ENCODE results near the gene PRKCB.
"Not testable (repeated sequence)": the region's sequence is repeated elsewhere in the genome, so short reads cannot be mapped to it uniquely, and the experiment has no call there.

Gene PRKCB

DNA sequence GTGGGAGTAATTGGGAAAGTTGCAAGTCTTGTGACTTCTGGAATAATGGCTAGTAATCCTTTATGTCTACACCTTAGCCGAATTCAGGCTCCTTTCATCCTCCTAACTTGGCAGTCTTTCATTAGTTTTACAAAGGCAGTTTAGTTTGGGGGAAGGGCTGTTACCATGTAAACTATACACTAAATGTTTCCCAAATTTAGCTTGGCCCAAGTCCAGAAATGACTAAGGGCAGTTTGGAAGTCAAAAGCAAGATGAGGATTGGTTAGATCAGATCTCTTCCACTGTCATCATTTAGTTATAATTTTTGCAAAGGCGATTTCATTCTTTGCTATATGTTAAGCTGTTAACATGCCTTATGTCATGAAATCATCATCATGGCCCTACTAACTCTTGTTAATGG, 304.9 kb downstream of the PRKCB start:
- DNase-seq, result no peak

GRCh38 chr16:24141466-24141865, 305.7 kb downstream of the PRKCB start:
- DNase-seq, result no peak

GRCh38 chr16:24141917-24142316, 306.1 kb downstream of the PRKCB start:
- no peak for DNase-seq

- no peak for DNase-seq
These were observed 310.1 kb downstream of the PRKCB start for GRCh38 chr16:24145927-24146326.

GRCh38 chr16:24146518-24146917, 310.7 kb downstream of the PRKCB start:
- DNase-seq, result no peak

- no peak for DNase-seq
These were observed 313.3 kb downstream of the PRKCB start for GRCh38 chr16:24149102-24149501.

DNA sequence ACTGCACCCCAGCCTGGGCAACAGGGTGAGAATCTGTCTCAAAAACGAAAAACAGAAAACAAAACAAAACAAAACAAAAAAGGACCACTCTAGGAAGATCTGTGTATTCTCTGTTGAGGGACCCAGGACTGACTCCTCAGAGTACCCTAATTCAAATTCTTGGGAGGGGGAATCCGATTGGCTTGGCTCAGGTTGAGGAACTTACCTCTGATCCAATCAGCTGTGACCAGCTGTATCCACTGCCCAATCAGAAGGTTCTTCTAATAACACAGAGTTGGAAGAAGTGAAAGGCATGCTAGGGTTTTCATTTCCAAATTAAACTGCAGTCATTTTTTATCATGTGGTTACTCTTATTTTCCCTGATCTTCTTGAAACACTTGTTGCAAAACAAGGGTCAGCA, 314.5 kb downstream of the PRKCB start:
- DNase-seq, result no peak

- DNase-seq, result no peak
These were observed 315.7 kb downstream of the PRKCB start for GRCh38 chr16:24151482-24151939.

- DNase-seq, result not testable (repeated sequence)
These were observed 316.3 kb downstream of the PRKCB start for GRCh38 chr16:24152048-24152447.

GRCh38 chr16:24152826-24153225, 317.0 kb downstream of the PRKCB start:
- DNase-seq, result no peak

DNA sequence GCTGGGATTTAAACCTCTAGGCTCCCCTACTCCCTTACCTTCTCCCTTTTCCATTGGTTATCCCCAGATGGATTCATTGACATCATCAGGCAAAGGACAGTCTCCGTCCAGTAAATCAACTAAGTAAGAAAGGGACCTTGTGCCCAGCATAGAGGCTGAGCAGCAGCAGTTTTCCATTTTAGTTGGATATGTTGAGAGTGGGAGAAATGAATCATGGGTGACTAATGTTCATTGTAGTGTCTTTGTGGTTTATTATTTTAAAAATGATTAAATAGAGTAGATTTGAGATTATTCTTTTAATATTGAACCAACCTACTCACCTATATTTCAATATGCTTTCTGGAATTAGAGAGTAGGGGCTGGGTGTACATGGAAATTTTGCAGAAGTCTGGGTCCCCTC, 321.0 kb downstream of the PRKCB start:
- DNase-seq, result no peak

- no peak for DNase-seq
These were observed 328.2 kb downstream of the PRKCB start for GRCh38 chr16:24163935-24164334.

DNA sequence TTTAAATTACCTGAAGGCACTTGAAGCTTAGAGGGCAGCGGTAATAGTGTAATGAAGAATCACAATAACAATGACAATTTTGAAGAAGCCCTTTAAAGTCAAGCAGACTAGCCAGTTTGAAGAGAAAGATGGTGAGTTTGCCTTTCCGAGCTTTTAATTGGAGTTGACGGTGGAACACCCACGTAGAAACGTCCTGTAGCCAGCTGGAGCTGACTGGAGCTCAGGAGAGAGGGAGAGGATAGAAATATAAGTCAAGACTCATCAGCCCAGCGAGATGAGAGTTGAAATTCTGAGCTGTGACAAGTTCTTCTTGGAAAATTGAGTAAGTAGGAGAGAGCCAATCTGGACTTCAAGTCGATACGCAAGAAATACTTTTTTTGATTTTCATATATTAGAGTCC, 328.6 kb downstream of the PRKCB start:
- DNase-seq, result no peak

GRCh38 chr16:24165273-24165672, 329.5 kb downstream of the PRKCB start:
- no peak for DNase-seq

GRCh38 chr16:24166661-24167528, 331.1 kb downstream of the PRKCB start:
- no peak for DNase-seq

- DNase-seq, result no peak
These were observed 333.1 kb downstream of the PRKCB start for GRCh38 chr16:24168856-24169255.

DNA sequence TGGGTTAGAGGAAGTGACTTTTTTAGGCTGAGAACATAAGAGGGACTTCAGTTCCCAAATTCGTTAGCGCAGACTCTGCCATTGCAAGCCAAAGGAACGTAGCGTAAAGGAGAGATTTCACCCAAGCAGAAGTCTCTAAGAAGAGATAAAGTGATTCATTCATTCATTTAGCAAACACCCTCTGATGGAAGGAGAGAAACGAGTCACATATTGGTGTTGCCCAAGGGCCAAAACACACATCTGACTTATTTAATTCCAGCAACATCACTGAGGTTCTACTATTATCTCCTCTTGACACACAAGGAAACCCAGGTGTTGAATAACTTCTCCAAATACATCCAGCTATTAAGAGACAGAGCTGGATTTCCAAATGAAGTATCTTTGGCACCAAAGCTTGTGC, 334.6 kb downstream of the PRKCB start:
- DNase-seq, result no peak

DNA sequence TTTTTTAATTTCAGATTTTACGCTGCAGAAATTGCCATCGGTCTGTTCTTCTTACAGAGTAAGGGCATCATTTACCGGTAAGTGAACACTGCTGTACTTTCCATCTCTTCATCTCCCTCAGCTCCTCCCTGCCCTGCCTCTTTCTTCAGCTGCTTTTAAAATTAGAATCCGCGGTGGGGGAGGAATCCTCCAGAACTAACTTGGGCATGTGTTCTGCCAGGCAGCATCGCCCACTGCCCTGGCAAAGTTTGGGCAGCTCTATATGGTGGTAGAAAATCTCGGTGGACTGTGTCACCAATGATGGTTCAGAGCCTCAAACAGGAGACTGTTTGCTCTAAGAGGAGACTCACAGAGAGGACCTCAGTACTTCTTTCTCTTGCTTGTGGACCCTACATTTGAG, 338.7 kb downstream of the PRKCB start:
- no peak for DNase-seq

DNA sequence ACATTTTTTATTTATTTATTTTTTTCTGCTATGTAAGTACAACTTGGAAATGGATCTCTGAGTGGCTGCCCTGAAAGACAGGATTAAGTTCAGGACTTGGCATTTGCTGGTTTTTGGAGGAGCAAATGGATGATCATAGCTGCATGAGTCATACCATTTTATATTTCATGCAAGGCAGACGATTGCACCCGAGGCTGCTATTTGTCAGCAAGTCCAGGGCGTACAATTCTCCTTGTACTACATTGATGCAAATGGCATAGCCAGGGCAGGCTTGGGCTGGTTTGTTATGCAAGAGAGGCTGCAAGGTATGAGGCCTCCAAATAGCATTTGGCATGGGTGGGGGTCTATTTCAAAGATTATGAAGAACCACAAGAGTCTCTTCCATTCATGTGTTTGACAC, 339.2 kb downstream of the PRKCB start:
- no peak for DNase-seq

DNA sequence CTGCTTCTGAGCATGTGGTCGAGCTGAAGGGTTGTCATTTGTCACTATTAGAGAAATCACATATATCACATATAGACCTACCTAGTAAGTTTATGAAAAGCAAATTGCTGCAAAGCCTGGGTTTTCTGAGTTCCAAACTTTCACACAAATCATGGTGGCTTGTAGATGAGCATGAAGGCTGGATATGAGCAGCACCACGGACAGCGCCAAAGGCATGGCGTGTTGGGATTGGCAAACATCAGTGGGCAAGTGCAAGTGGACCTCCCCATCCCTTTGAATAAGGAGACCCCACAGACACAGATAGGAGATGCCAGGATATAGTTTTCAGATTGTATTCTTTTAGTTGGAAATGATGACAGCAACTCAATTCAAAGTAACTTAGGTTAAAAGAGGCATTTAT, 342.7 kb downstream of the PRKCB start:
- DNase-seq, result no peak

GRCh38 chr16:24180451-24180850, 344.7 kb downstream of the PRKCB start:
- no peak for DNase-seq

GRCh38 chr16:24188021-24188542, 352.3 kb downstream of the PRKCB start:
- no peak for DNase-seq

DNA sequence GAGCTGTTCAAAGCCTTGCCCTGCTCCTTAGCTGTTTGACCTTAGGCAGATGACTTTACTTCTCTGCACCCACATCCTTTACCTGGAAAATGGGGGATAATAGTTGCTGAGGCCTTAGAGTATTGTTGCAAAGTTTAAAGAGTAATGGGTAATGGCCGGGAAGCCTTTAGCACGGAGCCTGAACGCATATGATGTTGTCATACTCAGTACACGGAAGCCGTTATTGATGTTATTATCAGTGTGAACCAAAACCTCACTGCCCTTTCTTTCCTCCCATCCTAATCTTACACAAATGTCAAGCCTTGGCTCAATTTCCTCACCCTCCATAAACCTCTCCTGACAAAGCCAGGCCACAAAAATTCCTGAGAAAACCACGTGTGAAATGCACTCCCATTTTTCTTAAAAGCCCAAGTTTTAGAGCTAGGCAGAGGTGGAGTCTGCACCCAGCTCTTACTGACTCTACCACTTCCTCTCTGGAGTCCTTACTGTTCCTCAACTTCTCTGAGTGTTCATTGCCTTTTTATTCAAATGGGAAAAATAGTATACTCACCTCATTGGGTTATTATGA, 353.1 kb downstream of the PRKCB start:
- DNase-seq, result no peak

DNA sequence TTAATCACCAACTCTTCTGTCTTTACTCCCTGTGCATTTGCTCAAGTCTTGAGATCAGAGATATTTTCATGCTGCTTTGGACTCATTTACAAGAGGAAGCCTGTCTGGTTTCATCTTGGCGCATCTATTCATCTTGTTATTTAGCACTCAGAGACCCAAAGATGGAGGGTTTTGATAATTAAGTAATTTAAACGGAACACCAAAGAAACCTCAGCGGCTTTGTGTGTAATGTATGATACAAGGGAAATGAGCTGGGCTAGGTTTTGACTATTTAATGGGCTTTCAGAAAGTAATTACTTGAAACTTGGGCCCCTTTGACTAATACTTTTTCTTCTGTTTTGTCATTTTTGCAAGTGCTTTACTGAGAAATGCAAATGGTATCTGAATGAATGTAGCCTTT, 354.2 kb downstream of the PRKCB start:
- DNase-seq, result no peak
